K562 (cell line): Measurements from ENCODE around the gene C1orf116. TPM values are rescaled to one million over a fixed set of nuclear protein-coding genes. Genes with fewer than 3 reads are reported as not detected.

ENCODE experiments used
- ATF2 ChIP-seq: sonication (generic); formaldehyde crosslinking; IDR thresholded peaks from 2 replicates; pipeline ENCODE4 v1.8.1; 2022; ENCODE audit warnings: missing genetic modification reagents
- BHLHE40 ChIP-seq: IDR thresholded peaks from 2 replicates; pipeline ENCODE4 v1.6.1; 2011; ENCODE audit warnings: low read length, improper control_type of control experiment
- LCOR ChIP-seq: sonication (generic); formaldehyde crosslinking; IDR thresholded peaks from 2 replicates; pipeline ENCODE4 v1.8.0; 2022; ENCODE audit warnings: mild to moderate bottlenecking, missing genetic modification reagents
- RREB1 ChIP-seq: fragments of 250-450 bp; sonication (Bioruptor Pico); IDR thresholded peaks from 2 replicates; pipeline ENCODE4 v1.4.0; 2020
- SMAD4 ChIP-seq: fragments of 250-450 bp; sonication (Bioruptor Pico); conservative IDR thresholded peaks from 2 replicates; pipeline ENCODE4 v1.8.0; 2021; ENCODE audit warnings: inconsistent platforms, mild to moderate bottlenecking, moderate library complexity
- SNIP1 ChIP-seq: fragments of 450-650 bp; IDR thresholded peaks from 2 replicates; pipeline ENCODE4 v1.7.1; 2017; ENCODE audit warnings: low read depth, mild to moderate bottlenecking
- ZNF143 ChIP-seq: sonication (generic); formaldehyde crosslinking; IDR thresholded peaks from 2 replicates; pipeline ENCODE4 v1.9.0; 2022; ENCODE audit warnings: mild to moderate bottlenecking, missing genetic modification reagents
- ZNF518B ChIP-seq: fragments of 250-450 bp; sonication (Bioruptor Pico); IDR thresholded peaks from 2 replicates; pipeline ENCODE4 v1.5.0; 2021; ENCODE audit warnings: mild to moderate bottlenecking, moderate library complexity
- ZNF695 ChIP-seq: fragments of 450-650 bp; formaldehyde crosslinking; IDR thresholded peaks from 2 replicates; pipeline ENCODE4 v1.4.0; 2020; ENCODE audit warnings: mild to moderate bottlenecking, moderate library complexity
- polyA plus RNA-seq, 8 experiments: library from polyadenylated mRNA; depleted of rRNA in 4 of 8; stranded (reverse) in 5 of 8; unstranded in 3 of 8; fragments of >200 nt; fragmentation: Nextera tagmentation in 2 of 8; fragmentation: Illumina TruSeq in 1 of 8; extraction: Ambion mirVana in 2 of 8; extraction: Trizol in 1 of 8; gene quantifications; 2 replicates each; pipeline versions ENCODE4 v1.2.1 to v1.2.3, GENCODE V29; 2011 to 2014; ENCODE audit warnings: inconsistent platforms in 1 of 8, missing spikeins in 1 of 8
- total RNA-seq, 7 experiments: library from RNA; depleted of rRNA in 6 of 7; stranded (reverse); fragments of >200 nt in 6 of 7; fragmentation: Illumina TruSeq in 2 of 7; extraction: Trizol in 2 of 7; gene quantifications; 2 replicates each; pipeline versions ENCODE4 v1.2.1 to v1.2.3, GENCODE V29; 2011 to 2021; ENCODE audit warnings: low replicate concordance in 1 of 7
- TF ChIP-seq, protein P1 (sequence below): fragments of 250-450 bp; sonication (Bioruptor Pico); IDR thresholded peaks from 2 replicates; pipeline ENCODE4 v1.5.0; 2020; ENCODE audit warnings: mild to moderate bottlenecking, borderline replicate concordance

C1orf116 gene
- total and polyA plus RNA-seq, 9 of the 15 experiments (the other 6 are each of a cell fraction or from before 2014, with no cell fraction given): 0.62 to 3.0 (median 0.95) TPM

GRCh38 chr1:207077470-207078377 lies 45.2 kb upstream of the C1orf116 start (continued):
- TF ChIP-seq RREB1 (CRISPR knock-in tag) (no peak), LCOR (CRISPR knock-in tag) (no peak), ATF2 (no peak), ZNF518B (CRISPR knock-in tag) (no peak), SNIP1 (no peak), SMAD4 (CRISPR knock-in tag) (no peak), ZNF695 (CRISPR knock-in tag) (no peak), ZNF143 (CRISPR knock-in tag) (no peak), BHLHE40 (no peak)
- TF ChIP-seq, protein P1, sequence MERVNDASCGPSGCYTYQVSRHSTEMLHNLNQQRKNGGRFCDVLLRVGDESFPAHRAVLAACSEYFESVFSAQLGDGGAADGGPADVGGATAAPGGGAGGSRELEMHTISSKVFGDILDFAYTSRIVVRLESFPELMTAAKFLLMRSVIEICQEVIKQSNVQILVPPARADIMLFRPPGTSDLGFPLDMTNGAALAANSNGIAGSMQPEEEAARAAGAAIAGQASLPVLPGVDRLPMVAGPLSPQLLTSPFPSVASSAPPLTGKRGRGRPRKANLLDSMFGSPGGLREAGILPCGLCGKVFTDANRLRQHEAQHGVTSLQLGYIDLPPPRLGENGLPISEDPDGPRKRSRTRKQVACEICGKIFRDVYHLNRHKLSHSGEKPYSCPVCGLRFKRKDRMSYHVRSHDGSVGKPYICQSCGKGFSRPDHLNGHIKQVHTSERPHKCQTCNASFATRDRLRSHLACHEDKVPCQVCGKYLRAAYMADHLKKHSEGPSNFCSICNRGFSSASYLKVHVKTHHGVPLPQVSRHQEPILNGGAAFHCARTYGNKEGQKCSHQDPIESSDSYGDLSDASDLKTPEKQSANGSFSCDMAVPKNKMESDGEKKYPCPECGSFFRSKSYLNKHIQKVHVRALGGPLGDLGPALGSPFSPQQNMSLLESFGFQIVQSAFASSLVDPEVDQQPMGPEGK (CRISPR knock-in tag): no peak
